GM19468 (cell line): ENCODE measurements around the gene SP100.
"Not testable (repeated sequence)": the region's sequence is repeated elsewhere in the genome, so short reads cannot be mapped to it uniquely, and the experiment has no call there.

Experiments used
- ATAC-seq: cut with Tn5 transposase; IDR thresholded peaks from one replicate; pipeline ENCODE4 v1.9.1; 2021; ENCODE audit warnings: mild to moderate bottlenecking, moderate library complexity, moderate number of reproducible peaks; ENCODE audit not compliant: unreplicated experiment; ENCODE audit errors: extremely low read depth

Gene SP100

DNA sequence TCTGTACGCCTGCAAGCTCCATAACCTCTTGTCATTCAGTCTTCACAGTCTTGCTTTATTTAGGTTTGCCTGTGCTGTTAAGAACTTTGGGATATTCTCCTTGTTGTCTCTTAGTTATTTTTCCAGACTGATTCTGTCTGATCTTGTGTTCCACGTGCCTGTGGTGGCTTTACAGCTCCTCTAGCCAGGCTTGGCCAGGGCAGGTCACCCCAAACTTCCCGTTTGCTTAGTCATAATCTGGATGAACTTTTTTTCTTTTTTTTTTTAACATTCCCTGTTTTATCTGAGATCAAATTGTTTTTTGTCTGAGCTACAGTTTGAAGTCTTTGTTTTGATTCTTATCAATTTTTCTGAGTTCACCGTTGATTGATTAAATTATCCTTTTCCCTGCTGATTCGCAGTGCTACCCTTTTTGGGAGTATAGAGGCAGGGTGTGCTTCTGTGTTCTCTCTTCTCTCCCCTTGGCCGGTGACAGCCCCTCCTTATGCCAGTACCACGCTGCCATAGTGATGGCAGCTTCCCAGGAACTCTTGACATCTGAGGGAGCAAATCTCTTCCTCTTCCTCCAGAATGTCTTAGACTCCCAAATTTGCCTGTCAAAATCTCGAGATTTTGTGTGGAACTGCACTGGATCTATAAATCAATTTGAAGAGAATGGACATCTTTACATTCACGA, 2.5 kb downstream of the SP100 start:
- ATAC-seq, result no peak

GRCh38 chr2:230419181-230419580, 3.2 kb downstream of the SP100 start:
- ATAC-seq, result no peak

DNA sequence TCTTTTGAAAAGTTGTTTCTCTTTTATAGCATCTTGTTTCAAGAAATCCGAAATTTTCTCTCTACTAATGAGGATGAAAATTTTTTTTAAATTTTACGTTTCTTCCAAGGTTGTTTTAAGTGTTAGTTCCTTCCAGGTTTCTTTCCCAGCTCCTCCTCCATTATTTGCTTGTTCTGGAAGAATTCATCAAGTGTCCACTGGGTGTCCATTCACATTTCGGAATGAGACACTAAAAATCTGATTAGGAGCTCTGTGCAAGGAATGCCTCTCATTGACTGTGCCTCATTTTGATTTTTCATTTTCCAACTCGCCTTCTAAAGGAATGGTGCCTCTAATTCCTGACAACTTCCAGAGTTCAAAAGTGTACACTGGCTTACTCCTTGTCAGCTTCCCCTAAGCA, 6.1 kb downstream of the SP100 start:
- ATAC-seq, result no peak

DNA sequence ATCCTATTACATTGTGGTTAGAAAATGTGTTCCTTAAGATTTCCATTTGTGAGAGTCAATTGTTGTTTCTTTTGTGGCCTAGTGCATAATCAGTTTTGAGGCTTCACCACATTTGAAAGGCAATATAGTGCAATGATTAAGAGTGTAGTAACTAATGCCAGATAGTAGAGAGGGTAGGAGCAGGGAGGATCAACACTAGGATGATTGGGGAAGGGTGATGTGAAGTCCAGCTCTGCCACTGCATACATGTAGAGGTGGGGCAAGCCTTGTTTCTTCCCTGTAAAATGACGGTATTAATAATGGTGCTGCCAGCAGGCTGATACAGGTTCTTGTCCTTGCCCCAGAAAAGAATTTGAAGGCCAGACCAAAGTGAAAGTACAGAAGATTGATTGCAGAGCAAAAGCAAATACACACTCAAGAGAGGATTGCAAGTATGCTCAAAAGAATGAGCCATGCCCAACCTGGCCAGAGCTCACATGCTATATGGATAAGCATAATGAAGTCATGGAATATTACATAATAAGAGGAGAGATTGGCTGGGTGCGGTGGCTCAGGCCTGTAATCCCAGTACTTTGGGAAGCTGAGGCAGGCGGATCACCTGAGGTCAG, 8.0 kb downstream of the SP100 start:
- ATAC-seq, result no peak

DNA sequence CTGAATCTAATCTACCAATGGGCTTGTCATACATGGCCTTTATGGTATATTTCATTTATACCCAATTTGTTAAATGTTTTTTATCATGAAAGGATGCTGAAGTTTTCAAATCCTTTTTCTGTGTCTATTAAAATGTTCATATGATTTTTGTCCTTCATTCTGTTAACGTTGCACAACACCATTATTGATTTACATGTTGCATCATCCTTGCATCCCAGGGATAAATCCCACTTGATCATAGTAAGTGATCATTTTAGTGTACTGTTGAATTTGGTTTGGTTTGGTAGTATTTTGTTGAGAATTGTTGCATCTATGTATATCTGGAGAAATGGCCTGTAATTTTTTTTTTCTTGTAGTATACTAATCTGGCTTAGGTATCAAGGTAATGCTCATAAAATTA, 9.4 kb downstream of the SP100 start:
- ATAC-seq, result no peak

DNA sequence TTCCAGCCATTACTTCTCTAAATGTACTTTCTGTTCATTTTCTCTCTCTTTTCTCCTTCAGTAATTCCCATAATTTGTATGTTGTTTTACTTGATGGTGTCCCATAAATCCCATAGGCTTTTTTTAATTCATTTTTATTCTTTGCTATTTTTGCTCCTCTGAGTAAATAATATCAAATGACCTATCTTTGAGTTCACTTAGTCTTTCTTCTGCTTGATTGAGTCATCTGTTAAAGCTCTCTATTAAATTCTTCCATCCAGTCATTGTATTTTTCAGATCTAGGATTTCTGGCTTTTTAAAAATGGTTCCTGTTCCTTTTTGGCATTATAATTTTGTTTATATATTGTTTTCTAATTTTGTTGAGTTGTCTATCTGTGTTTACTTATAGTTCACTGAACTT, 13.5 kb downstream of the SP100 start:
- no peak for ATAC-seq

DNA sequence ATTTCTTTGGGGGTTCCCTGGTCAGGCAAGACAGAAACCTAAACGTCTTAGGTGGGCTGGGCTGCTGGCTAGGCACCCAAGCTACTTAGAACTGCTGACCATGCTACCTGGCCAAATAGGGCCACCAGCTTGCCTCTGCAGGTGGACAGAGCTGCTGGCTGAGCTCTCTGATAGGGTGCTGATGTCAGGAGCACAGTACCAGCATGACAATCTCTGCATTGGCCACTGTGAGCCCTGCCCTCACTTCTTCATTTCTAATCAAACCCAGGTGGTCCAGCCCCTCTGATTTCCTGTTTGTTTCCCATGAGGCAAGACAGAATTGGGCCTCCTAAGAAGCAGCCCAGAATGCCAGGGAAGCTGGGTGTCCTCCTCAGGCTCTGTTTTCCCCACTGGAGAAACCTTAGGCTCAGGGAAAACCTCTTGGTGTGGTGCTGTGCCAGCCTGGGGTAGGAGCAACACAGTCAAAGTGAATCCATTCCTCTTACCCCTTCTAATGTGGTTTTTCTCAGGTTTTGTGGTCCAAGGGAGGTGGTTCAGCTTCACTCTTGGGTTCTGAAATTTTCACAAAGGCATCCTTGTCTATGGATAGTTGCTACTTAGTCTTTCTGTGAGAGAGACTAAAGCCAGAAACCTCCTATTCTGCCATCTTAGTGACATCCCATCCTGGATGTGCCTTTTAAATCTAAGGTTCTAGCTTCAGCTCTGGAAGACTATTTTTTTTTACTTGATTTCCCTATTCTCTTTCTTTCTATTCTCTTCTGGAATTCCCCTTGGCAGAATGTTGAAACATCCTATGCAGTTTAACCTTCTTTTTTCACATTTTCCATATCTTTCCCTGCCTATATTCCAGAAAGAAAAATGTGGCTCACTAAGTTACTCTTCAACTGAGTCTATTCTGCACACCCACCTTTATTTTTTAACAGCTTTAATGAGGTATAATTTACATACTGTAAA, 15.2 kb downstream of the SP100 start:
- ATAC-seq, result no peak

- no peak for ATAC-seq
These were observed 18.8 kb downstream of the SP100 start for GRCh38 chr2:230434677-230435324.

GRCh38 chr2:230435431-230435830, 19.4 kb downstream of the SP100 start:
- ATAC-seq, result no peak

- not testable (repeated sequence) for ATAC-seq
These were observed 23.1 kb downstream of the SP100 start for GRCh38 chr2:230439121-230439520.

DNA sequence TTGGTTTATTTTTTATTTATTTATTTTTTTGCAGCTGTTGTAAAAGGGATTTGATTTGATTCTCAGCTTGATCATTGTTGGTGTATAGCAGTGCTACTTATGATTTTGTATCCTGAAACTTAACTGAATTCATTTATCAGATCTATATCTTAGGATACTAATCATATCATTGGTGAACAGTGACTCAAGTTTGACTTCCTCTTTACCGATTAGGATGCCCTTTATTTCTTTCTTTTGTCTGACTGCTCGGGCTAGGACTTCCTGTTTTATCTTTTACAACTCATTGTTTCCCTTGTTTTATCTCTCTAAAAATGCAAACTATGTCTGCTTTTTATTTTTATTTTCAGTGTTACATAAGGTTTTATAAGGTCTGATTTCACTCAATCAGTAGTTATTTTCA, 23.6 kb downstream of the SP100 start:
- no peak for ATAC-seq

- peak; percentile 64 for ATAC-seq
These were observed 25.4 kb downstream of the SP100 start for GRCh38 chr2:230441227-230441897.

DNA sequence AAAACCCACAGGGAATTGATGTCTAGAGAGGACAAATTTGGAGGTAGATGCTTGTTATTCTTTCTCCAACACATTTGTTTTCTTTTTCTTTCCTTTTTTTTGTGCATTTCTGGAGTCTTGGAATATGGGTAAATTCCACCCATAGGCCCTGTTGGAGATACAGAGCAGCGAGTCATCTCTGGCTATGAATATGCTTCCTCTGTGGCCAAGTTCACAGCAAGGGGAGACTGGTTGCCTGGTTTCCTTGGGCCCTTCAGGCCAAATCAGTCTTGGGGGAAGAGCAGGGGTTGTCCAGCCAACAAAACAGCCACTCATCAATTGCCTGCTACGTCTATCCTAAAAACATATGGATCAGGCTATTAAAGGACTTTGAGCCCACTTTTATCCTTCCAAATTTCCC, 27.5 kb downstream of the SP100 start:
- ATAC-seq, result no peak

GRCh38 chr2:230444832-230445231, 28.8 kb downstream of the SP100 start:
- ATAC-seq, result no peak

- ATAC-seq, result no peak
These were observed 31.0 kb downstream of the SP100 start for GRCh38 chr2:230447036-230447435.

DNA sequence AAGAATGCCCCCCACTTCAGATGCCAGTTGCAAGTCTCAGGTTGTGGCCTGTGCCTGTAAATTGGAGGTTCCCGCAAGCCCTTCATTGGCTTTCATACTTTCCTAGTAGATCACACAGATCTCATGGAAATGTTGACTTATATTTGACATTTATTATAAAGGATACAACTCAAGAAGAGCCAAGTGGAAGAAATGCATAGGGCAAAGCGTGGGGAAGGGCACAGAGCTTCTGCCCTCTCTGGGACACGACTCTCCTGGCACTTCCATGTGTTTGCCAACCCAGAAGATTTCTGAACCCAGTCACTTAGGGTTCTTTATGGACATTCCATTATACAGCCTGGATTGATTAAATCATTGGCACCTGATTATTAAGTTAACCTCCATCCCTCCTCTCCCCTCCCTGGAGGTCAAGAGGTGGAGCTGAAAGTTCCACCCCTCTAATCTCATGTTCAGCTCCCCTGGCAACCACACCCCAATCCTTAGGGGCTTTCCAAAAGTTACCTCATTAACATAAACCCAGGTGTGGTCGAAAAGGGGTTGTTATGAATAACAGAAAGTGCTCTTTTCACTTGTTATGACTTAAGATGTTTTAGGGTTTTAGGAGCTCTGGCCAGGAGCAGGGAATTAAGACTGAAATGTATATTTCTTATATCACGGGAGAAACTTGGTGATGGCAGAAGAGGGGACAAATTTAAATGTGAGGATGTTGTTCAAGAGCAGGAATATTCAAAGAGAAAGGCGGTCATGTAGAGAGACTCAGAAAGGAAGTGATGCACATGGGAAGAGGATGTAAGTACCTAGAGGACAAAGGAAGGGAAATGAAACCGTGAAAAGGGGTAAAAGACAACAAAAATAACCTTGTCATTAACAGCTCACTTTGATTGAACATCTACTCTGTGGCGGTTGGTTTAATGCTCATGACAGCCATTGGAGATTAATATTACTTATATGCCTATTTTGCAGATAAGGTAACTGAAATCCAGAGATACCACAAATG, 31.8 kb downstream of the SP100 start:
- peak; percentile 65 for ATAC-seq

DNA sequence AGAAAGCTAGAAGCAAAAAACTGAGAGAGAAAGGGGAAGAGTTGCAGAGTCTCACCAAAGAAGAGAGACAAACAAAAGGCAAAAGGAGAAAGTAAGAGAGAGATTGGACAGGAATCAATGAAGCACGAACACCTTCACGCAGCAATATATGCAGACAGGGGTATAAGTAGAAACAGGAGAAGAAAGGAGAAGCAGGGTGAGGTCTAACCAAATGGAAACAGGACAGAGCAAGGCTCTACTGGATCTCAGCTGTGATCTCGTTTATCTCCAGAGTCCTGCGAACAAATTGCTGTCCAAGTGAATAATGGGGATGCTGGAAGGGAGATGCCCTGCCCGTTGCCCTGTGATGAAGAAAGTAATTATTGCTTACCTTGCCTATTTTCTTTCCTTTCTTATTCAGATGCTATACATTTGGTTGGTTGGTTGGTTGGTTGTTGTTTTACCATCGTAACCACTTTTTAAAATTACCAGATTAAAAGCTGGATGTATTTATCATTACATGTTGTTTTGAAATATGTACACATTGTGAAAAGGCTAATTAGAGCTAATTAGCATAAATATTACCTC, 34.0 kb downstream of the SP100 start:
- no peak for ATAC-seq

GRCh38 chr2:230453006-230453405, 37.0 kb downstream of the SP100 start:
- no peak for ATAC-seq
